Esophagus squamous epithelium (tissue), 4 donors: ENCODE data around the gene SMIM43.

Experiments used
- POLR2A ChIP-seq, 4 donors: fragments of 450-650 bp; IDR thresholded peaks; one replicate each; pipeline ENCODE4 v1.6.1; 2017; ENCODE audit warnings: antibody characterized with exemption in 4 of 4, mild to moderate bottlenecking in 4 of 4, moderate library complexity in 3 of 4
- TF ChIP-seq, protein P1 (sequence below), 6 experiments: fragments of 450-650 bp in 4 of 6; fragments of 200-600 bp in 2 of 6; sonication (generic) in 2 of 6; IDR thresholded peaks; one replicate each; pipeline ENCODE4 v1.5.1; 2016 to 2019; ENCODE audit warnings: antibody characterized with exemption in 6 of 6, mild to moderate bottlenecking in 4 of 6, moderate library complexity in 4 of 6

DNA sequence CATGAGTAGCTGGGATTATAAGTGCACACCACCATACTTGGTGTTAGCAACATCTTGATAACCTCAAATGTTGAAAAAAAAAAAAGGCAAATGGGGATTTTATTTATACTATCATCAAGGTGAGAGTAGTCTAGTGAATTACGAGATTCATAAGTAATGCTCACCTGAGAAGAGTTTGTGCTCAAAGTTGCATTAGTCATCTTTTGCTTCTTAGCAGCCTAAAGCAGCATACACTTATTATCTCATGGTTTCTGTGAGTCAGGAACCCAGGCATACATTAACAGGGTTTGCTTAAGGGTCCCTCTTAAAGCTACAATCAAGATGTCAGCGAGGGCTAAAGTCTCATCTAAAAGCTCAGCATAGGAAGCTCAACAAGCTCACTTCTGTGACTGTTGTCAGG, 28.0 kb upstream of the SMIM43 start:
- TF ChIP-seq, protein P1, sequence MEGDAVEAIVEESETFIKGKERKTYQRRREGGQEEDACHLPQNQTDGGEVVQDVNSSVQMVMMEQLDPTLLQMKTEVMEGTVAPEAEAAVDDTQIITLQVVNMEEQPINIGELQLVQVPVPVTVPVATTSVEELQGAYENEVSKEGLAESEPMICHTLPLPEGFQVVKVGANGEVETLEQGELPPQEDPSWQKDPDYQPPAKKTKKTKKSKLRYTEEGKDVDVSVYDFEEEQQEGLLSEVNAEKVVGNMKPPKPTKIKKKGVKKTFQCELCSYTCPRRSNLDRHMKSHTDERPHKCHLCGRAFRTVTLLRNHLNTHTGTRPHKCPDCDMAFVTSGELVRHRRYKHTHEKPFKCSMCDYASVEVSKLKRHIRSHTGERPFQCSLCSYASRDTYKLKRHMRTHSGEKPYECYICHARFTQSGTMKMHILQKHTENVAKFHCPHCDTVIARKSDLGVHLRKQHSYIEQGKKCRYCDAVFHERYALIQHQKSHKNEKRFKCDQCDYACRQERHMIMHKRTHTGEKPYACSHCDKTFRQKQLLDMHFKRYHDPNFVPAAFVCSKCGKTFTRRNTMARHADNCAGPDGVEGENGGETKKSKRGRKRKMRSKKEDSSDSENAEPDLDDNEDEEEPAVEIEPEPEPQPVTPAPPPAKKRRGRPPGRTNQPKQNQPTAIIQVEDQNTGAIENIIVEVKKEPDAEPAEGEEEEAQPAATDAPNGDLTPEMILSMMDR (IDR thresholded peaks at IDR 0.05): no peak
- TF ChIP-seq POLR2A (IDR thresholded peaks at IDR 0.05): no peak
